ENCODE data around the gene LDHAL6B. TPM values are rescaled to one million over a fixed set of nuclear protein-coding genes. Genes with fewer than 3 reads are reported as not detected.

LDHAL6B gene
- polyA plus RNA-seq, 1 experiment = not detected

DNA sequence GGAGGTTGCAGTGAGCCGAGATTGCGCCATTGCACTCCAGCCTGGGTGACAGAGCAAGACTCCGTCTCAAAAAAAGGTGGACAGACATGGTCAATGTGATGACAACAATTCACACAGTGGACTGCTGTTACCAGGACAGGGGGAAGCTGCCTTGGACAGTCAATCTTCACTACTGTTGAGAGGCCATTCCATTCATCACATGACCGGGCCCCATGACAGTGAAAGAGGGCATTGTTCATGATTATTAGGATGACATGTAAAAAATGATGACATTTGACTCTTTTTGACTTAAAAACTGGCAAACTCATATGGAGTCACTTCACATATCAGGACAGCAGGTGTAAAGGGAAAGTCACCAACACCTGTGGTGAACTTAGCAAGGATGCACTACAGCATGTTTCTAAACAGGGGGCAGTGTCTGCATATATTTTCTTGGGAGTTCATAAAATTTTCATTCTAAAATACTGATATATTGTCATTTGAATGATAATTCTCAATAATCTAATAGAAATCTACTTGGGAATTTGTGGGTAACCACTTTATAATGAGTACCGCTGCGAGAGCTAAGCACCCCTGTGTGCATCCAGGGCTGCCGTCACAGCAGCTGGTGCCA, 34.2 kb upstream of the LDHAL6B start:
- ChIA-PET CTCF (interaction anchor here (1.6 kb wide), 1 partner anchor 75 kb away, joined by 3 read pairs; no protein-coding TSS in a partner anchor), POLR2A (no interaction called here)
- Histone ChIP-seq H3K27ac (ENCODE audit: low read depth, low read length) (no peak overlapping the region), H3K4me3 (ENCODE audit: low read depth, low read length) (no peak overlapping the region), H3K27me3 (ENCODE audit: control insufficient read depth, insufficient read depth, low read length) (no peaks in the 10 kb centered on the region), H3K9me3 (ENCODE audit: control insufficient read depth, insufficient read depth, low read length) (no peaks in the 10 kb centered on the region)
- DNase-seq (ENCODE audit: low read depth, low spot score) = no peak
- peak; percentile 21; the same call in 1 of the 2 replicates for TF ChIP-seq CTCF (IDR thresholded peaks at IDR 0.05; ENCODE audit: low read depth, low read length)

DNA sequence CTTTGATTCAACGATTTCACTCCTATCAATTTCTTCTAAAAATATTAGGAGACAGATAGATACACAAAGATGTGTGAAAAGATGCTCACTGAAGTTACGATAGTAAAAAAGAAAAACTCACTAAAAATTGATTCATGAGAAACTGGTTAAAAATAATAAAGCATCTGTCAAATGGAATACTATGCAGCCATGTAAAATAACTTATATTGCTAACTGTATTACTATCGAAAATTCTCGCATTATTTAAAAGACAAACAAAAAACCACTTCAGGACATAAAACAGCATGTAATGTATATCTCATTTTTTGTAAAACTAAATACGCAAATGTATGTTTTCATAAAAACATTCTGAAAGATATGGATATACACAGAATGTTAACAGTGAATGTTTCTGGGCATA, 33.4 kb upstream of the LDHAL6B start:
- ChIA-PET POLR2A (no interaction called here), CTCF (interaction anchor here (1.0 kb wide), 1 partner anchor 74 kb away, joined by 4 read pairs; no protein-coding TSS in a partner anchor)
- no peaks in the 10 kb centered on the region for H3K9me3 ChIP-seq (ENCODE audit: control insufficient read depth, insufficient read depth, low read length)
- H3K27me3 ChIP-seq (ENCODE audit: control insufficient read depth, insufficient read depth, low read length) = no peaks in the 10 kb centered on the region
- no peak for TF ChIP-seq CTCF (IDR thresholded peaks at IDR 0.05; ENCODE audit: low read depth, low read length)
- H3K27ac ChIP-seq (ENCODE audit: low read depth, low read length) = no peak overlapping the region
- H3K4me3 ChIP-seq (ENCODE audit: low read depth, low read length) = no peak overlapping the region
- DNase-seq (ENCODE audit: low read depth, low spot score) = no peak

- POLR2A ChIA-PET = interaction anchor here (0.8 to 1.3 kb wide), 4 partner anchors 12 to 122 kb away, joined by 3 to 4 read pairs (median 3); no protein-coding TSS in a partner anchor
- Histone ChIP-seq H3K27me3 (ENCODE audit: control insufficient read depth, insufficient read depth, low read length) (no peaks in the 10 kb centered on the region), H3K27ac (ENCODE audit: low read depth, low read length) (peak overlapping the region; percentile 79), H3K4me3 (ENCODE audit: low read depth, low read length) (no peak overlapping the region), H3K9me3 (ENCODE audit: control insufficient read depth, insufficient read depth, low read length) (no peaks in the 10 kb centered on the region)
- CTCF ChIA-PET = interaction anchor here (0.6 to 1.7 kb wide), 13 partner anchors 9 to 319 kb away, joined by 3 to 5 read pairs (median 4); no protein-coding TSS in a partner anchor
- no peak for TF ChIP-seq CTCF (IDR thresholded peaks at IDR 0.05; ENCODE audit: low read depth, low read length)
- DNase-seq (ENCODE audit: low read depth, low spot score) = no peak
These were observed 32.4 kb upstream of the LDHAL6B start for GRCh38 chr15:59174151-59174834.

GRCh38 chr15:59174835-59175831, 31.5 kb upstream of the LDHAL6B start:
- TF ChIP-seq CTCF (IDR thresholded peaks at IDR 0.05; ENCODE audit: low read depth, low read length) = peak; percentile 57
- H3K9me3 ChIP-seq (ENCODE audit: control insufficient read depth, insufficient read depth, low read length) = no peaks in the 10 kb centered on the region
- peak overlapping the region; percentile 79 for H3K27ac ChIP-seq (ENCODE audit: low read depth, low read length)
- no peak overlapping the region for H3K4me3 ChIP-seq (ENCODE audit: low read depth, low read length)
- CTCF ChIA-PET = interaction anchor here (0.7 to 1.7 kb wide), 12 partner anchors 9 to 319 kb away, joined by 3 to 5 read pairs (median 4); no protein-coding TSS in a partner anchor
- DNase-seq (ENCODE audit: low read depth, low spot score) = peak; percentile 88
- H3K27me3 ChIP-seq (ENCODE audit: control insufficient read depth, insufficient read depth, low read length) = no peaks in the 10 kb centered on the region
- POLR2A ChIA-PET = interaction anchor here (0.8 to 1.3 kb wide), 4 partner anchors 11 to 121 kb away, joined by 3 to 4 read pairs (median 3); no protein-coding TSS in a partner anchor

All from AG04450 (cell line).